Tongue (tissue), 2 donors: Measurements from ENCODE around the gene SEC24B. TPM values are rescaled to one million over a fixed set of nuclear protein-coding genes. Genes with fewer than 3 reads are reported as not detected.
"Not testable (repeated sequence)": the region's sequence is repeated elsewhere in the genome, so short reads cannot be mapped to it uniquely, and the experiment has no call there.

Experiments
- DNase-seq: peaks from one replicate; pipeline ENCODE4 v3.0.0-alpha.2; 2015
- total RNA-seq: library from RNA; depleted of rRNA; stranded (reverse); fragments of >200 nt; gene quantifications from one replicate; pipeline ENCODE4 v1.2.3, GENCODE V29; 2014

SEC24B gene
- total RNA-seq, 1 donor from 2014 or later: 23.0 TPM

GRCh38 chr4:109432696-109433095, 919 bp upstream of the SEC24B start:
- peak; percentile 62 for DNase-seq

- peak; percentile 55 for DNase-seq
Measured at GRCh38 chr4:109434007-109434971, 674 bp downstream of the SEC24B start.

DNA sequence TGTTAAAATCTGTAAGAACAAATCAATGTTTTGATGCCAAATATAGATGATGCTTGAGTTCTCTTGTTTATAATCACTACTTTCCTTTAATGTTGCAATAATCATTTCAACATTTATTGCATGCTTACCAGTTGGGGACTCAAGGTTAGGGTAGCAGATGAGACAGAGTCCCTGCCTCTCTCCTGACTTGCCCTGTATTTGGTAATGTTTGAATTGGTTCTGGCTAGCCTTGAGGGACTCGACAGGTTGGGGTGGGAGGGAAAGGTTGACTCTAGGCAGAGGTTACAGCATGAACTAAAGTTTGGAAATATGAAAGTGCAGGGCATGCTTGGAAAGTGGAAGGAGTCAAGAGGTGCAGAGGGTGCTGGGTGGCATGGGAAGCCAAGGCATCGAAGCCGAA, 2.0 kb downstream of the SEC24B start:
- DNase-seq: no peak

DNA sequence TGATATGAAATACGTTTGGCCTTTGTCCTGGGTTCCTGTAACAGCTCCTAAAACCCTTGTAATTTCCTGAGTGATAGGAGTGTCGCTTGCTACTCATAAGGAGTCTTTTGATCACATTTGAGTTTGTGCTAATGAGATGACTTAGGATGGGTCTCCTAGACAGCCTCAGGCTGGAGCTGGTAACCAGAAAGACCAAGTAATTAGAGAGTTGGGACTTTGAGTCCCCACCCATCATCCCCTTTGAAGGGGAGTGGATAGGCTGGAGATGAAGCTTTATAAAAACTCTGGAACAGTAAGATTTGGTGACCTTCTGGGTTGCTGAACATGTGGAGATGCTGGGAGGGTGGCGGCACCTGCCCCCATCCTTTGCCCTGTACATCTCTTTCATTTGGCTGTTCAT, 2.9 kb downstream of the SEC24B start:
- DNase-seq: no peak

- DNase-seq: peak; percentile 12
Measured at GRCh38 chr4:109440948-109441347, 7.3 kb downstream of the SEC24B start.

GRCh38 chr4:109441862-109442458, 8.3 kb downstream of the SEC24B start:
- DNase-seq: no peak

DNA sequence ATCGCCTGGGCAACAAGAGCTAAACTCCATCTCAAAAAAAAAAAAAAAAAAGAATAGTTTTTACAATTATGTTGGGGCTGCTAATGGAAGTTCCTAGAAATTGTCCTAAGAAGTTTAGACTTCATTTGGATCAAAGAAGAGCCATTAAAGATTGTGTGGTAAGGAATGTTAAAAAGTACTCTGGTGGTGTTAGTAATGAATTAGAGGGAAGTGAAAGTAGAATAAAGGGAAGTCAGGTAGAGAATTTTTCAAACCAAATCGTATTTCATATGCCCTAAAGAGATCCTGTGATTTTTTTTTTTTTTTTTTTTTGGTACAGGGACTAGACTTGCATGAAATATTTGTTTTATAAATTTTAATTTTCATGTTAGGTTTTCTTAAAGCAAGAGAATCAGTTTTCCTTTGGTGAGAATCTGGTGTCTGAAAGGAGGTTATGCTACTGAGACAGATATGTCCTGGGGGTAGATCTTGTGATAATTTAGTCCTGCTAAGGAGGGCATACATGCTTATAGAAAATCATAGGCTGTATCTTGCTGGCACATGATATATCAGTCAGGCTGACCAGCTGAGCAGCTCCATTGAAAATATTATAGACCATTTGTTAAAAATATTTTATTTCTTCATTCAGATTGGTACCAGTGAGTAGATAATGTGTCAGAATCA, 10.7 kb downstream of the SEC24B start:
- DNase-seq: no peak

GRCh38 chr4:109447278-109447677, 13.7 kb downstream of the SEC24B start:
- DNase-seq: no peak

- no peak for DNase-seq
Measured at GRCh38 chr4:109451544-109452273, 18.1 kb downstream of the SEC24B start.

GRCh38 chr4:109453110-109453509, 19.5 kb downstream of the SEC24B start:
- not testable (repeated sequence) for DNase-seq

- DNase-seq: no peak
Measured at GRCh38 chr4:109462297-109462696, 28.7 kb downstream of the SEC24B start.

GRCh38 chr4:109462802-109463201, 29.2 kb downstream of the SEC24B start:
- no peak for DNase-seq

GRCh38 chr4:109465069-109465468, 31.5 kb downstream of the SEC24B start:
- DNase-seq: no peak

GRCh38 chr4:109469915-109470314, 36.3 kb downstream of the SEC24B start:
- no peak for DNase-seq

- no peak for DNase-seq
Measured at GRCh38 chr4:109472343-109472761, 38.7 kb downstream of the SEC24B start.

DNA sequence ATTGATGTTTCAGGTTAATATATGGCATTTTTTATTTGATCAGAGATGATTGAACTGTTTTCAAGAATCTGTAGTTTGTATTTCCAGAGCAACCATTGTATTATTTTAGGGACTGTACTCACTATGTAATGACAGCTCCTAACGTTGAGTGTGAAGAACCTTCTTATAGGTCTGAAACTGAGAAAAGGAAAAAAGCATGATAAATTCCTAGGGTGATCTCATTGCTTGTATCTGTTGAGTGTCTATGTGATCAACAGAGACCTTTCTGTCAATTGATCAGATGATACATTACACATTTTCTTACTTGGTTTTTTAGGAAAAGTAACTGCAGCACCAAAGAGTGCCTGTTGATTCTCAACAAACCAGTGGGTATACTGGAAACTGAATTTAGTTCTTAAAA, 40.2 kb downstream of the SEC24B start:
- no peak for DNase-seq

DNA sequence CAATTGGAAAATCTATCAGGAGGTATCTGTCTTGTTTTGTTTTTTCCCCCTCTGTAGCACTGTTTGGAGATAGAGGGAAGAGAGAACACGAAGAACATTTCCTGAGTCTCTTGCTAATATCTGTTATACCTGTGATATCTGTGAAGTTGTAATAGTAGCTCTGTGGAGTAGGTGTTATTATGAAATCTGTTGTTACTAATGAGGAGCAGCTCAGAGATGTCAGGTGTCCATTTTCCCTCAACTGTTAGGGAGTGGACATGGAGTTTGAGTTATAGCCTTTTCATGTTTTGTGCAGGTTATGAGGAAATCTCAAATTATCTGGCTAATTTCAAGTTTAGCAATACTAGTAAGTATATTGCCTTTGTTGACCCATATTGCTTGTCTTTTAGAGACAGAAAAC, 52.4 kb downstream of the SEC24B start:
- no peak for DNase-seq

- DNase-seq: no peak
Measured at GRCh38 chr4:109494563-109494962, 60.9 kb downstream of the SEC24B start.

DNA sequence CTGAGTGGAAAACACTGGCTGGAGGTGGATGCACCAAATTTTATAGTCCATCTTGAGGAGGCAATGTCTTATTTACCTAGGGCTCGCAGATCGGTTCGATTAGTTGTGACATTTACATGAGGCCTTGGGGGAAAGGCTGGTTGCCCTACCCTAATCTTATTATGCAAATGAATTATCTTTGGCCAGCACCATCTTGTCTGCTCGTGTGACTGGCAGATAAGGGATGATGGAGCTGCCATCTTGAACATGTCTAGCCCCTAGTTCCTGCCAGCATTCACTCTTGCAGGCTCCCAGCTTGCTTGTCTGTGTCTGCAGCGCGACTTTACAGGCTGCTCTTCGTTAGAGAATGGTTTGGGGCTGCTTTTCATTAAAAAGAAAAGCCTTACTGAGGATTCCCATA, 61.9 kb downstream of the SEC24B start:
- DNase-seq: no peak

DNA sequence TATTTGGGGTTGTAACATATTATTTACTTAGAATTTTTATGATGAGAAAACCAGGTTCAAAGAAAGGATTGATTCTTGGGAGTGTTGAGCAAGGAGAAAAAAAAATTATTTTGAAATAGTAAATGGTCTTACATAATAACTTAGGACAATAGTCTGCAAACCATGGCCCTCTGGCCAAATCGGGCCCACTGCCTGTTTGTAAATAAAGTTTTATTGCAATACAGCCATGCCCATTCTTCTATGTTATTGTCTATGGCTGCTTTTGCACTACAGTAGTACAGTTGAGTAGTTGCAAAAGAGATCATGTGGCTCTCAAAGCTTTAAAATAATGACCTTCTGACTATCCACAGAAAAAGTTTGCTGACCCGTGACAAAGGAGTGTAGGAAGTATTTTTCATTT, 63.3 kb downstream of the SEC24B start:
- DNase-seq: no peak

- no peak for DNase-seq
Measured at GRCh38 chr4:109497511-109497910, 63.9 kb downstream of the SEC24B start.

DNA sequence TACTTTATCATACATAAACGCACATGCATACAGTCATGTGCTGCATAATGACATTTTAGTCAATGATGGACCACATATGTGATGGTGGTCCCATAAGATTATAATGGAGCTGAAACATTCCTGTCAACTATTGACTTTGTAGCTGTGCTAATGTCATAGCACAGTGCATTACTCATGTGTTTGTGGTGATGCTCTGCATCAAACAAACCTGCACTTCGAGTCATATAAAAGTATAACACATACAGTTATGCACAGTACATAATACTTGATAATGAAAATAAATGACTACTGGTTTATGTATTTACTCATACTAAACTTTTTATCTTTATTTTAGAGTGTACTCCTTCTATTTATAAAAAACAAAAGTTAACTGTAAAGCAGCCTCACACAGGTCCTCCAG, 65.9 kb downstream of the SEC24B start:
- DNase-seq: no peak
